IMR-90 (cell line): ENCODE data around the gene PDE6A. TPM values are rescaled to one million over a fixed set of nuclear protein-coding genes. Genes with fewer than 3 reads are reported as not detected.

Experiments used
- ATAC-seq: fragments of 200-7000 bp; cut with Tn5 transposase; 2 replicates; pipeline ENCODE4 v1.9.1; 2020; ENCODE audit warnings: low read depth, mild to moderate bottlenecking, moderate library complexity
- BruUV-seq: library from RNA; stranded (reverse); fragments of 400-500 nt; replicated peaks from 2 replicates; lab custom pipeline; 2021; lab: Mats Ljungman, UMichigan
- CTCF ChIA-PET: fragments of 300-600 bp; formaldehyde crosslinking; extraction: SDS; loops from one replicate; lab custom pipeline; 2021; ENCODE audit warnings: antibody characterized with exemption; lab: Yijun Ruan, JAX
- POLR2A ChIA-PET: fragments of 300-600 bp; sonication (Branson Sonifier 250); formaldehyde crosslinking; loops from one replicate; lab custom pipeline; 2022; ENCODE audit warnings: antibody characterized with exemption; ENCODE audit not compliant: unreplicated experiment; lab: Charles Lee
- DNase-seq: peaks from one replicate; pipeline ENCODE4 v3.0.0; 2013
- H2AFZ ChIP-seq: replicated peaks from 2 replicates; pipeline ENCODE3; 2013; ENCODE audit warnings: low read length, mild to moderate bottlenecking; ENCODE audit not compliant: poor library complexity
- H2AK5ac ChIP-seq: 2 replicates; pipeline ENCODE4 v1.6.1; 2013; ENCODE audit warnings: low read depth, low read length, inconsistent platforms
- H2AK9ac ChIP-seq: replicated peaks from 2 replicates; pipeline ENCODE3; 2013; ENCODE audit warnings: mild to moderate bottlenecking, low read depth, low read length, moderate library complexity; ENCODE audit not compliant: poor library complexity
- H2BK120ac ChIP-seq: 2 replicates; pipeline ENCODE4 v1.6.1; 2013; ENCODE audit warnings: low read depth, low read length, inconsistent platforms
- H2BK15ac ChIP-seq: 3 replicates; pipeline ENCODE4 v1.6.1; 2013; ENCODE audit warnings: low read depth, low read length, inconsistent platforms
- H2BK20ac ChIP-seq: 2 replicates; pipeline ENCODE4 v1.6.1; 2013; ENCODE audit warnings: low read depth, mild to moderate bottlenecking, inconsistent platforms, low read length, moderate library complexity
- H2BK5ac ChIP-seq: 2 replicates; pipeline ENCODE4 v1.6.1; 2013; ENCODE audit warnings: mild to moderate bottlenecking, low read depth, low read length, inconsistent platforms; ENCODE audit not compliant: poor library complexity, severe bottlenecking
- H3K14ac ChIP-seq: replicated peaks from 2 replicates; pipeline ENCODE4 v1.6.1; 2013; ENCODE audit warnings: low read depth, low read length, inconsistent platforms
- H3K18ac ChIP-seq: 2 replicates; pipeline ENCODE4 v1.6.1; 2013; ENCODE audit warnings: low read depth, low read length, control low read depth
- H3K23ac ChIP-seq: 2 replicates; pipeline ENCODE4 v1.6.1; 2013; ENCODE audit warnings: low read depth, low read length, inconsistent platforms
- H3K27ac ChIP-seq: 2 replicates; pipeline ENCODE4 v1.5.1; 2013; ENCODE audit warnings: mild to moderate bottlenecking, control low read depth, low read length; ENCODE audit not compliant: insufficient read depth
- H3K27me3 ChIP-seq: 2 replicates; pipeline ENCODE4 v1.6.1; 2013; ENCODE audit warnings: low read length; ENCODE audit not compliant: control insufficient read depth, insufficient read depth
- H3K36me3 ChIP-seq: 2 replicates; pipeline ENCODE4 v1.6.1; 2013; ENCODE audit warnings: low read length, mixed read lengths; ENCODE audit not compliant: control insufficient read depth, insufficient read depth
- H3K4ac ChIP-seq: 2 replicates; pipeline ENCODE4 v1.6.1; 2013; ENCODE audit warnings: low read depth, low read length, inconsistent platforms
- H3K4me1 ChIP-seq: 2 replicates; pipeline ENCODE4 v1.6.1; 2013; ENCODE audit warnings: low read length, mixed read lengths; ENCODE audit not compliant: control insufficient read depth, insufficient read depth
- H3K4me2 ChIP-seq: 2 replicates; pipeline ENCODE4 v1.6.1; 2013; ENCODE audit warnings: low read depth, mild to moderate bottlenecking, control low read depth, low read length, moderate library complexity
- H3K4me3 ChIP-seq: 2 replicates; pipeline ENCODE4 v1.5.1; 2013; ENCODE audit warnings: low read depth, mild to moderate bottlenecking, control low read depth, low read length, moderate library complexity; ENCODE audit not compliant: insufficient read depth
- H3K56ac ChIP-seq: 2 replicates; pipeline ENCODE4 v1.6.1; 2013; ENCODE audit warnings: low read length, inconsistent platforms; ENCODE audit not compliant: insufficient read depth; ENCODE audit errors: extremely low read depth
- H3K79me1 ChIP-seq, 2 experiments: 2 replicates each; pipeline ENCODE4 v1.6.1; 2013; ENCODE audit warnings: low read length in 2 of 2, inconsistent platforms in 1 of 2, low read depth in 1 of 2
- H3K9ac ChIP-seq: 2 replicates; pipeline ENCODE4 v1.6.1; 2013; ENCODE audit warnings: low read depth, low read length, control low read depth
- H3K9me1 ChIP-seq: 2 replicates; pipeline ENCODE4 v1.6.1; 2013; ENCODE audit warnings: low read length, inconsistent platforms; ENCODE audit not compliant: insufficient read depth
- H3K9me3 ChIP-seq: 2 replicates; pipeline ENCODE4 v1.6.1; 2013; ENCODE audit warnings: low read length; ENCODE audit not compliant: control insufficient read depth, insufficient read depth
- H4K20me1 ChIP-seq: 2 replicates; pipeline ENCODE4 v1.6.1; 2013; ENCODE audit warnings: low read length, inconsistent platforms; ENCODE audit not compliant: insufficient read depth
- H4K5ac ChIP-seq: 2 replicates; pipeline ENCODE4 v1.6.1; 2013; ENCODE audit warnings: mild to moderate bottlenecking, low read depth, low read length, control low read depth
- H4K8ac ChIP-seq, 2 experiments: 2 replicates each; pipeline ENCODE4 v1.6.1; 2013; ENCODE audit warnings: low read depth in 2 of 2, low read length in 2 of 2, control low read depth in 1 of 2, inconsistent platforms in 1 of 2
- H4K91ac ChIP-seq: 2 replicates; pipeline ENCODE4 v1.6.1; 2013; ENCODE audit warnings: low read depth, low read length, inconsistent platforms; ENCODE audit not compliant: insufficient read depth
- BHLHE40 ChIP-seq: fragments of 150-350 bp; IDR thresholded peaks from 2 replicates; pipeline ENCODE4 v1.6.1; 2016; ENCODE audit warnings: mild to moderate bottlenecking, low read depth, low read length
- CEBPB ChIP-seq: IDR thresholded peaks from 2 replicates; pipeline ENCODE4 v1.6.1; 2012; ENCODE audit warnings: low read depth, low read length, improper control_type of control experiment
- CHD1 ChIP-seq: IDR thresholded peaks from 2 replicates; pipeline ENCODE4 v1.6.1; 2012; ENCODE audit warnings: low read depth, low read length, improper control_type of control experiment
- FOS ChIP-seq: fragments of 150-350 bp; IDR thresholded peaks from 2 replicates; pipeline ENCODE4 v1.6.1; 2016; ENCODE audit warnings: low read depth, low read length
- MAFK ChIP-seq: IDR thresholded peaks from 2 replicates; pipeline ENCODE4 v1.6.1; 2012; ENCODE audit warnings: low read depth, low read length, improper control_type of control experiment
- NFE2L2 ChIP-seq: fragments of 150-350 bp; IDR thresholded peaks from 2 replicates; pipeline ENCODE4 v1.6.1; 2016; ENCODE audit warnings: low read depth, mild to moderate bottlenecking, low read length
- POLR2A ChIP-seq: IDR thresholded peaks from 2 replicates; pipeline ENCODE4 v1.6.1; 2012; ENCODE audit warnings: mild to moderate bottlenecking, low read depth, low read length
- RCOR1 ChIP-seq: IDR thresholded peaks from 2 replicates; pipeline ENCODE4 v1.6.1; 2012; ENCODE audit warnings: mild to moderate bottlenecking, low read length, improper control_type of control experiment; ENCODE audit not compliant: insufficient replicate concordance
- RFX5 ChIP-seq: IDR thresholded peaks from 2 replicates; pipeline ENCODE4 v1.8.0; 2012; ENCODE audit warnings: low read depth, mild to moderate bottlenecking, low read length, moderate library complexity
- SMC3 ChIP-seq: fragments of 150-350 bp; IDR thresholded peaks from 2 replicates; pipeline ENCODE4 v1.6.1; 2016; ENCODE audit warnings: low read depth, mild to moderate bottlenecking, antibody characterized with exemption, low read length, moderate library complexity
- WGBS, 2 experiments: methylation state at CpG; one replicate each; pipeline versions ENCODE4 v1.1.5 to v1.1.7; 2013; ENCODE audit warnings: missing lambda C conversion rate in 2 of 2; ENCODE audit not compliant: insufficient read length in 1 of 2; ENCODE audit errors: extremely low coverage in 2 of 2; 5-methylcytosine and 5-hydroxymethylcytosine counted together
- dilution Hi-C: fragments of 300-500 bp; cut with HindIII; formaldehyde crosslinking; loops from one replicate; pipeline ENCODE4 v1.14.3; 2018; ENCODE audit warnings: low sequenced_read_pairs; ENCODE audit not compliant: unreplicated experiment
- in situ Hi-C: fragments of 300-500 bp; cut with MboI; formaldehyde crosslinking; loops from 3 replicates; pipeline ENCODE4 v1.14.3; 2019; ENCODE audit warnings: low sequenced_read_pairs, inconsistent platforms, mixed read lengths
- intact Hi-C: fragments of 100-400 bp; cut with micrococcal nuclease; formaldehyde crosslinking; loops from 2 replicates; pipeline ENCODE4 v1.10.0; 2022
- polyA plus RNA-seq, 3 experiments: library from polyadenylated mRNA; depleted of rRNA; stranded (reverse); fragments of >200 nt; gene quantifications; 2 replicates each; pipeline ENCODE4 v1.2.3, GENCODE V29; 2012; ENCODE audit warnings: low replicate concordance in 1 of 3
- total RNA-seq: library from RNA; depleted of rRNA; stranded (reverse); fragments of >200 nt; gene quantifications from 2 replicates; pipeline ENCODE4 v1.2.3, GENCODE V29; 2012
- TF ChIP-seq, protein P1 (sequence below): fragments of 150-350 bp; IDR thresholded peaks from 2 replicates; pipeline ENCODE4 v1.6.1; 2017; ENCODE audit warnings: mild to moderate bottlenecking, antibody characterized with exemption, low read length, low read depth
- TF ChIP-seq, protein P2 (sequence below): conservative IDR thresholded peaks from 2 replicates; pipeline ENCODE4 v1.5.1; 2012; ENCODE audit warnings: mild to moderate bottlenecking, low read depth, low read length, improper control_type of control experiment

Gene PDE6A
- total and polyA plus RNA-seq, 2 of the 4 experiments (the other 2 are of a cell fraction) = not detected

DNA sequence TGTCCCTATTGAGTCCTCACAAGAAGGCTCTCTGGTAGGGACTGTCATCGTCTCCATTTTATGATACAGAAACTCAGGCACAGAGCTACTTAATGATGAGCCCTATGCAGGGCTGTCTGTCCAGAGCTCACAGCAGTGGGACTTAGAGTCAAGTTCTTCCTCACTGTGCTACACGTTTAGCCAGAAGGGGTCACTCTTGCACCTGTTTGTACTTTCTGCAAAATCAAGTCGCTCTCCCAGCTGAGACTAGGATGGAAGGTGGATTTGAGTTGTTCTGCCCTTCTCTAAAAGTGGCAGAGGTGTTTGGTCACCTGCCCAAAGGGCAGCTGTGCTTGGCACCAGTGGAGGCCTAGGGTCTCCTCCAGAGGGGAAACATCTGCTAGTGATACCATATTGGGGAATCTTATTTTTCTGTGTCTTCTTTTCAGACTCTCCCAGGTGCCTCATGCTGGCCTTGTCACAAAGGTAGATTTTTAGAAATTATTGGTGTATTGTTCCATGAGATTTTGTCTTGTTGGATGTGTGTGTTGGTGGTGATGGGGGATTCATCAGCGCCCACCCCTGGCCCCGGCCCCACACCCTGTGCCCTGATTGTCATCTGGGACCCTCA lies 110.2 kb downstream of the PDE6A start (continued):
- TF ChIP-seq, protein P1, sequence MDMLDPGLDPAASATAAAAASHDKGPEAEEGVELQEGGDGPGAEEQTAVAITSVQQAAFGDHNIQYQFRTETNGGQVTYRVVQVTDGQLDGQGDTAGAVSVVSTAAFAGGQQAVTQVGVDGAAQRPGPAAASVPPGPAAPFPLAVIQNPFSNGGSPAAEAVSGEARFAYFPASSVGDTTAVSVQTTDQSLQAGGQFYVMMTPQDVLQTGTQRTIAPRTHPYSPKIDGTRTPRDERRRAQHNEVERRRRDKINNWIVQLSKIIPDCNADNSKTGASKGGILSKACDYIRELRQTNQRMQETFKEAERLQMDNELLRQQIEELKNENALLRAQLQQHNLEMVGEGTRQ = no peak

DNA sequence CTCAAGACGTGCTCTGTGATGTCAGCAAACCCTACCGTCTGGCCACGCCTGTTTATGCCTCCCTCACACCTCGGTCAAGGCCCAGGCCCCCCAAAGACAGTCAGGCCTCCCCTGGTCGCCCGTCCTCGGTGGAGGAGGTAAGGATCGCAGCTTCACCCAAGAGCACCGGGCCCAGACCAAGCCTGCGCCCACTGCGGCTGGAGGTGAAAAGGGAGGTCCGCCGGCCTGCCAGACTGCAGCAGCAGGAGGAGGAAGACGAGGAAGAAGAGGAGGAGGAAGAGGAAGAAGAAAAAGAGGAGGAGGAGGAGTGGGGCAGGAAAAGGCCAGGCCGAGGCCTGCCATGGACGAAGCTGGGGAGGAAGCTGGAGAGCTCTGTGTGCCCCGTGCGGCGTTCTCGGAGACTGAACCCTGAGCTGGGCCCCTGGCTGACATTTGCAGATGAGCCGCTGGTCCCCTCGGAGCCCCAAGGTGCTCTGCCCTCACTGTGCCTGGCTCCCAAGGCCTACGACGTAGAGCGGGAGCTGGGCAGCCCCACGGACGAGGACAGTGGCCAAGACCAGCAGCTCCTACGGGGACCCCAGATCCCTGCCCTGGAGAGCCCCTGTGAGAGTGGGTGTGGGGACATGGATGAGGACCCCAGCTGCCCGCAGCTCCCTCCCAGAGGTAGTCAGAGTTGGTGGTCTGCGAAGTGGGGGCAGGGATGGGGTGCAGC lies 111.3 kb downstream of the PDE6A start:
- no peak overlapping the region for H3K4me2 ChIP-seq
- intact Hi-C loops = loop anchor here (10.0 kb wide), 2 partner anchors 282 to 602 kb away; no protein-coding TSS in a partner anchor

More for the DNA sequence above, 111.3 kb downstream of the PDE6A start:
- H3K14ac ChIP-seq = no peak overlapping the region
- H3K23ac ChIP-seq = no peak overlapping the region
- H3K56ac ChIP-seq = no peak overlapping the region
- H4K91ac ChIP-seq = no peak overlapping the region
- no peak overlapping the region for H3K9ac ChIP-seq
- DNase-seq = no peak
- no peaks in the 10 kb centered on the region for H4K20me1 ChIP-seq
- H3K18ac ChIP-seq = no peak overlapping the region
- CTCF ChIA-PET = interaction anchor here (1.2 to 6.2 kb wide), 6 partner anchors 20 to 200 kb away, joined by 4 to 63 read pairs (median 8); no protein-coding TSS in a partner anchor
- dilution Hi-C loops = no loop called here
- WGBS, 2 experiments = 86% methylated on average over 14 of the region's 30 CpGs; no CpG with 5 or more reads in 1 of the 2 experiments
- H2BK20ac ChIP-seq = no peak overlapping the region
- H2AK9ac ChIP-seq = no peak overlapping the region
- no peak overlapping the region for H2BK15ac ChIP-seq
- H2BK5ac ChIP-seq = no peak overlapping the region
- H3K4me1 ChIP-seq = no peaks in the 10 kb centered on the region
- peaks cover 7% of the 10 kb centered on the region; the same call in 1 of the 2 replicates for H3K27me3 ChIP-seq
- no peak overlapping the region for H2AK5ac ChIP-seq
- no peak overlapping the region for H3K27ac ChIP-seq
- no TSS peak for BruUV-seq
- POLR2A ChIA-PET = no interaction called here
- no peak overlapping the region for H3K4me3 ChIP-seq
- no peak for ATAC-seq
- no peaks in the 10 kb centered on the region for H3K79me1 ChIP-seq
- in situ Hi-C loops = loop anchor here (10.0 to 25.0 kb wide), 2 partner anchors 382 to 604 kb away; partner anchors contain the start of gene RPS14
- H3K9me3 ChIP-seq = no peaks in the 10 kb centered on the region
- no peak overlapping the region for H2AFZ ChIP-seq
- no peak overlapping the region for H4K5ac ChIP-seq
- no peaks in the 10 kb centered on the region for H3K9me1 ChIP-seq
- H3K36me3 ChIP-seq = no peaks in the 10 kb centered on the region
- H4K8ac ChIP-seq = no peak overlapping the region
- H2BK120ac ChIP-seq = no peak overlapping the region
- TF ChIP-seq SMC3 = no peak
- TF ChIP-seq RFX5 = no peak
- no peak for TF ChIP-seq POLR2A
- TF ChIP-seq NFE2L2 = no peak
- no peak for TF ChIP-seq BHLHE40
- TF ChIP-seq FOS = no peak
- no peak for TF ChIP-seq MAFK
- TF ChIP-seq RCOR1 = no peak
- TF ChIP-seq CEBPB = no peak
- no peak for TF ChIP-seq CHD1
- TF ChIP-seq, protein P2, sequence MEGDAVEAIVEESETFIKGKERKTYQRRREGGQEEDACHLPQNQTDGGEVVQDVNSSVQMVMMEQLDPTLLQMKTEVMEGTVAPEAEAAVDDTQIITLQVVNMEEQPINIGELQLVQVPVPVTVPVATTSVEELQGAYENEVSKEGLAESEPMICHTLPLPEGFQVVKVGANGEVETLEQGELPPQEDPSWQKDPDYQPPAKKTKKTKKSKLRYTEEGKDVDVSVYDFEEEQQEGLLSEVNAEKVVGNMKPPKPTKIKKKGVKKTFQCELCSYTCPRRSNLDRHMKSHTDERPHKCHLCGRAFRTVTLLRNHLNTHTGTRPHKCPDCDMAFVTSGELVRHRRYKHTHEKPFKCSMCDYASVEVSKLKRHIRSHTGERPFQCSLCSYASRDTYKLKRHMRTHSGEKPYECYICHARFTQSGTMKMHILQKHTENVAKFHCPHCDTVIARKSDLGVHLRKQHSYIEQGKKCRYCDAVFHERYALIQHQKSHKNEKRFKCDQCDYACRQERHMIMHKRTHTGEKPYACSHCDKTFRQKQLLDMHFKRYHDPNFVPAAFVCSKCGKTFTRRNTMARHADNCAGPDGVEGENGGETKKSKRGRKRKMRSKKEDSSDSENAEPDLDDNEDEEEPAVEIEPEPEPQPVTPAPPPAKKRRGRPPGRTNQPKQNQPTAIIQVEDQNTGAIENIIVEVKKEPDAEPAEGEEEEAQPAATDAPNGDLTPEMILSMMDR = no peak
- no peak overlapping the region for H3K4ac ChIP-seq
